IMR-90 (cell line): ENCODE data around the gene AKAP7. TPM values are rescaled to one million over a fixed set of nuclear protein-coding genes. Genes with fewer than 3 reads are reported as not detected.

Experiments
- ATAC-seq: fragments of 200-7000 bp; cut with Tn5 transposase; 2 replicates; pipeline ENCODE4 v1.9.1; 2020; ENCODE audit warnings: low read depth, mild to moderate bottlenecking, moderate library complexity
- BruUV-seq: library from RNA; stranded (reverse); fragments of 400-500 nt; replicated peaks from 2 replicates; lab custom pipeline; 2021; lab: Mats Ljungman, UMichigan
- CTCF ChIA-PET: fragments of 300-600 bp; formaldehyde crosslinking; extraction: SDS; loops from one replicate; lab custom pipeline; 2021; ENCODE audit warnings: antibody characterized with exemption; lab: Yijun Ruan, JAX
- POLR2A ChIA-PET: fragments of 300-600 bp; sonication (Branson Sonifier 250); formaldehyde crosslinking; loops from one replicate; lab custom pipeline; 2022; ENCODE audit warnings: antibody characterized with exemption; ENCODE audit not compliant: unreplicated experiment; lab: Charles Lee
- DNase-seq: peaks from one replicate; pipeline ENCODE4 v3.0.0; 2013
- H2AFZ ChIP-seq: replicated peaks from 2 replicates; pipeline ENCODE3; 2013; ENCODE audit warnings: low read length, mild to moderate bottlenecking; ENCODE audit not compliant: poor library complexity
- H2AK5ac ChIP-seq: 2 replicates; pipeline ENCODE4 v1.6.1; 2013; ENCODE audit warnings: low read depth, low read length, inconsistent platforms
- H2AK9ac ChIP-seq: replicated peaks from 2 replicates; pipeline ENCODE3; 2013; ENCODE audit warnings: mild to moderate bottlenecking, low read depth, low read length, moderate library complexity; ENCODE audit not compliant: poor library complexity
- H2BK120ac ChIP-seq: 2 replicates; pipeline ENCODE4 v1.6.1; 2013; ENCODE audit warnings: low read depth, low read length, inconsistent platforms
- H2BK15ac ChIP-seq: 3 replicates; pipeline ENCODE4 v1.6.1; 2013; ENCODE audit warnings: low read depth, low read length, inconsistent platforms
- H2BK20ac ChIP-seq: 2 replicates; pipeline ENCODE4 v1.6.1; 2013; ENCODE audit warnings: low read depth, mild to moderate bottlenecking, inconsistent platforms, low read length, moderate library complexity
- H2BK5ac ChIP-seq: 2 replicates; pipeline ENCODE4 v1.6.1; 2013; ENCODE audit warnings: mild to moderate bottlenecking, low read depth, low read length, inconsistent platforms; ENCODE audit not compliant: poor library complexity, severe bottlenecking
- H3K14ac ChIP-seq: replicated peaks from 2 replicates; pipeline ENCODE4 v1.6.1; 2013; ENCODE audit warnings: low read depth, low read length, inconsistent platforms
- H3K18ac ChIP-seq: 2 replicates; pipeline ENCODE4 v1.6.1; 2013; ENCODE audit warnings: low read depth, low read length, control low read depth
- H3K23ac ChIP-seq: 2 replicates; pipeline ENCODE4 v1.6.1; 2013; ENCODE audit warnings: low read depth, low read length, inconsistent platforms
- H3K27ac ChIP-seq: 2 replicates; pipeline ENCODE4 v1.5.1; 2013; ENCODE audit warnings: mild to moderate bottlenecking, control low read depth, low read length; ENCODE audit not compliant: insufficient read depth
- H3K27me3 ChIP-seq: 2 replicates; pipeline ENCODE4 v1.6.1; 2013; ENCODE audit warnings: low read length; ENCODE audit not compliant: control insufficient read depth, insufficient read depth
- H3K36me3 ChIP-seq: 2 replicates; pipeline ENCODE4 v1.6.1; 2013; ENCODE audit warnings: low read length, mixed read lengths; ENCODE audit not compliant: control insufficient read depth, insufficient read depth
- H3K4ac ChIP-seq: 2 replicates; pipeline ENCODE4 v1.6.1; 2013; ENCODE audit warnings: low read depth, low read length, inconsistent platforms
- H3K4me1 ChIP-seq: 2 replicates; pipeline ENCODE4 v1.6.1; 2013; ENCODE audit warnings: low read length, mixed read lengths; ENCODE audit not compliant: control insufficient read depth, insufficient read depth
- H3K4me2 ChIP-seq: 2 replicates; pipeline ENCODE4 v1.6.1; 2013; ENCODE audit warnings: low read depth, mild to moderate bottlenecking, control low read depth, low read length, moderate library complexity
- H3K4me3 ChIP-seq: 2 replicates; pipeline ENCODE4 v1.5.1; 2013; ENCODE audit warnings: low read depth, mild to moderate bottlenecking, control low read depth, low read length, moderate library complexity; ENCODE audit not compliant: insufficient read depth
- H3K56ac ChIP-seq: 2 replicates; pipeline ENCODE4 v1.6.1; 2013; ENCODE audit warnings: low read length, inconsistent platforms; ENCODE audit not compliant: insufficient read depth; ENCODE audit errors: extremely low read depth
- H3K79me1 ChIP-seq, 2 experiments: 2 replicates each; pipeline ENCODE4 v1.6.1; 2013; ENCODE audit warnings: low read length in 2 of 2, inconsistent platforms in 1 of 2, low read depth in 1 of 2
- H3K9ac ChIP-seq: 2 replicates; pipeline ENCODE4 v1.6.1; 2013; ENCODE audit warnings: low read depth, low read length, control low read depth
- H3K9me1 ChIP-seq: 2 replicates; pipeline ENCODE4 v1.6.1; 2013; ENCODE audit warnings: low read length, inconsistent platforms; ENCODE audit not compliant: insufficient read depth
- H3K9me3 ChIP-seq: 2 replicates; pipeline ENCODE4 v1.6.1; 2013; ENCODE audit warnings: low read length; ENCODE audit not compliant: control insufficient read depth, insufficient read depth
- H4K20me1 ChIP-seq: 2 replicates; pipeline ENCODE4 v1.6.1; 2013; ENCODE audit warnings: low read length, inconsistent platforms; ENCODE audit not compliant: insufficient read depth
- H4K5ac ChIP-seq: 2 replicates; pipeline ENCODE4 v1.6.1; 2013; ENCODE audit warnings: mild to moderate bottlenecking, low read depth, low read length, control low read depth
- H4K8ac ChIP-seq, 2 experiments: 2 replicates each; pipeline ENCODE4 v1.6.1; 2013; ENCODE audit warnings: low read depth in 2 of 2, low read length in 2 of 2, control low read depth in 1 of 2, inconsistent platforms in 1 of 2
- H4K91ac ChIP-seq: 2 replicates; pipeline ENCODE4 v1.6.1; 2013; ENCODE audit warnings: low read depth, low read length, inconsistent platforms; ENCODE audit not compliant: insufficient read depth
- MXI1 ChIP-seq: IDR thresholded peaks from 2 replicates; pipeline ENCODE4 v1.6.1; 2012; ENCODE audit warnings: low read depth, mild to moderate bottlenecking, low read length, moderate library complexity, borderline replicate concordance
- WGBS, 2 experiments: methylation state at CpG; one replicate each; pipeline versions ENCODE4 v1.1.5 to v1.1.7; 2013; ENCODE audit warnings: missing lambda C conversion rate in 2 of 2; ENCODE audit not compliant: insufficient read length in 1 of 2; ENCODE audit errors: extremely low coverage in 2 of 2; 5-methylcytosine and 5-hydroxymethylcytosine counted together
- dilution Hi-C: fragments of 300-500 bp; cut with HindIII; formaldehyde crosslinking; loops from one replicate; pipeline ENCODE4 v1.14.3; 2018; ENCODE audit warnings: low sequenced_read_pairs; ENCODE audit not compliant: unreplicated experiment
- in situ Hi-C: fragments of 300-500 bp; cut with MboI; formaldehyde crosslinking; loops from 3 replicates; pipeline ENCODE4 v1.14.3; 2019; ENCODE audit warnings: low sequenced_read_pairs, inconsistent platforms, mixed read lengths
- intact Hi-C: fragments of 100-400 bp; cut with micrococcal nuclease; formaldehyde crosslinking; loops from 2 replicates; pipeline ENCODE4 v1.10.0; 2022
- polyA plus RNA-seq, 3 experiments: library from polyadenylated mRNA; depleted of rRNA; stranded (reverse); fragments of >200 nt; gene quantifications; 2 replicates each; pipeline ENCODE4 v1.2.3, GENCODE V29; 2012; ENCODE audit warnings: low replicate concordance in 1 of 3
- total RNA-seq: library from RNA; depleted of rRNA; stranded (reverse); fragments of >200 nt; gene quantifications from 2 replicates; pipeline ENCODE4 v1.2.3, GENCODE V29; 2012

Gene AKAP7
- total and polyA plus RNA-seq, 2 of the 4 experiments (the other 2 are of a cell fraction), result 0.54 to 1.1 TPM

DNA sequence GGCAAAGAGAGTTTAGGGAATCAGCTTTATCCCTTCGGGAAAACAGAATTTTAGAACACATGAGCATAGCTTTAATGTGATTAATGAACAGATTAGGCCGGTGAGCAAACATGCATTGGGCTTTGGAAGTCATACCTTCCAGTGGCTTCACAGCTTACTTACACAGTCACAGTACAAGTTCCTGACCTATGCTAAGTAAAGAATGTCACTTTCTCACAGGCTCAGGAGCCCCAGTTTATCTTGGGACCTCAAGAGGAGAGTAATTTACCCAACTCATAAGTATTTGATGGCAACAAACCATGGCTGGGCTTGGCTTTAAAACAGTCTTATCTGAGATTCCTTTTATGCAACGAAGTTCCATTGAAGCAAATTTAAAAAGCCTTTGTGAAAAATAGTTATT lies 195.9 kb downstream of the AKAP7 start:
- Histone ChIP-seq H3K27ac (no peak overlapping the region), H3K27me3 (peaks cover 8% of the 10 kb centered on the region), H2BK120ac (no peak overlapping the region), H3K14ac (no peak overlapping the region), H3K79me1 (no peaks in the 10 kb centered on the region), H3K9me1 (no peaks in the 10 kb centered on the region), H3K9me3 (no peaks in the 10 kb centered on the region), H3K18ac (no peak overlapping the region), H3K4ac (no peak overlapping the region), H3K56ac (no peak overlapping the region), H3K4me3 (no peak overlapping the region), H2AFZ (no peak overlapping the region), H3K4me2 (no peak overlapping the region), H4K20me1 (no peaks in the 10 kb centered on the region), H4K5ac (no peak overlapping the region), H2BK5ac (no peak overlapping the region), H2AK5ac (no peak overlapping the region), H3K4me1 (no peaks in the 10 kb centered on the region), H2BK15ac (no peak overlapping the region), H4K91ac (no peak overlapping the region), H3K23ac (no peak overlapping the region), H2AK9ac (no peak overlapping the region), H3K9ac (no peak overlapping the region), H4K8ac (no peak overlapping the region), H3K36me3 (no peaks in the 10 kb centered on the region), H2BK20ac (no peak overlapping the region)
- no peak for ATAC-seq
- dilution Hi-C loops, result no loop called here
- ChIA-PET CTCF (interaction anchor here (1.3 kb wide), 1 partner anchor 15 kb away, joined by 3 read pairs; no protein-coding TSS in a partner anchor), POLR2A (no interaction called here)
- in situ Hi-C loops, result no loop called here
- DNase-seq, result no peak
- intact Hi-C loops, result no loop called here
- no CpG with 5 or more reads among the region's 3 CpGs for WGBS, 2 experiments
- BruUV-seq, result no TSS peak
- TF ChIP-seq MXI1, result no peak
